GM21717 (cell line): ENCODE data around the gene ADGRF3.
"Not testable (repeated sequence)": the region's sequence is repeated elsewhere in the genome, so short reads cannot be mapped to it uniquely, and the experiment has no call there.

ENCODE experiments used
- ATAC-seq: cut with Tn5 transposase; IDR thresholded peaks from one replicate; pipeline ENCODE4 v1.9.1; 2021; ENCODE audit warnings: mild to moderate bottlenecking, moderate library complexity; ENCODE audit not compliant: unreplicated experiment

The ADGRF3 gene

GRCh38 chr2:26318950-26319349 is 27.6 kb downstream of the ADGRF3 start:
- no peak for ATAC-seq

- ATAC-seq = no peak
Observed at GRCh38 chr2:26317377-26318105, 29.0 kb downstream of the ADGRF3 start.

- no peak for ATAC-seq
Observed at GRCh38 chr2:26316845-26317244, 29.7 kb downstream of the ADGRF3 start.

GRCh38 chr2:26316041-26316440 is 30.5 kb downstream of the ADGRF3 start:
- no peak for ATAC-seq

GRCh38 chr2:26314243-26314642 is 32.3 kb downstream of the ADGRF3 start:
- no peak for ATAC-seq

- no peak for ATAC-seq
Observed at GRCh38 chr2:26313446-26313845, 33.1 kb downstream of the ADGRF3 start.

- ATAC-seq = no peak
Observed at GRCh38 chr2:26312471-26312870, 34.1 kb downstream of the ADGRF3 start.

GRCh38 chr2:26309921-26310320 is 36.7 kb downstream of the ADGRF3 start:
- ATAC-seq = no peak

- ATAC-seq = no peak
Observed at GRCh38 chr2:26305540-26305939, 41.0 kb downstream of the ADGRF3 start.

GRCh38 chr2:26305094-26305493 is 41.5 kb downstream of the ADGRF3 start:
- ATAC-seq = not testable (repeated sequence)

- no peak for ATAC-seq
Observed at GRCh38 chr2:26302846-26303245, 43.7 kb downstream of the ADGRF3 start.

GRCh38 chr2:26300234-26300925 is 46.2 kb downstream of the ADGRF3 start:
- ATAC-seq = no peak

GRCh38 chr2:26299471-26300101 is 47.0 kb downstream of the ADGRF3 start:
- no peak for ATAC-seq

- no peak for ATAC-seq
Observed at GRCh38 chr2:26298638-26299393, 47.8 kb downstream of the ADGRF3 start.

- no peak for ATAC-seq
Observed at GRCh38 chr2:26298286-26298637, 48.3 kb downstream of the ADGRF3 start.

GRCh38 chr2:26297061-26297460 is 49.5 kb downstream of the ADGRF3 start:
- ATAC-seq = no peak

GRCh38 chr2:26295511-26295910 is 51.1 kb downstream of the ADGRF3 start:
- ATAC-seq = no peak

GRCh38 chr2:26292646-26293045 is 53.9 kb downstream of the ADGRF3 start:
- no peak for ATAC-seq

GRCh38 chr2:26290001-26290400 is 56.6 kb downstream of the ADGRF3 start:
- no peak for ATAC-seq

GRCh38 chr2:26285931-26286330 is 60.7 kb downstream of the ADGRF3 start:
- ATAC-seq = no peak

- no peak for ATAC-seq
Observed at GRCh38 chr2:26284132-26284531, 62.5 kb downstream of the ADGRF3 start.
